ENCODE data around the gene DSG3. TPM values are rescaled to one million over a fixed set of nuclear protein-coding genes. Genes with fewer than 3 reads are reported as not detected.

DSG3 gene
- total and polyA plus RNA-seq, 11 donors: 0.01 to 0.07 TPM; not detected in 9

DNA sequence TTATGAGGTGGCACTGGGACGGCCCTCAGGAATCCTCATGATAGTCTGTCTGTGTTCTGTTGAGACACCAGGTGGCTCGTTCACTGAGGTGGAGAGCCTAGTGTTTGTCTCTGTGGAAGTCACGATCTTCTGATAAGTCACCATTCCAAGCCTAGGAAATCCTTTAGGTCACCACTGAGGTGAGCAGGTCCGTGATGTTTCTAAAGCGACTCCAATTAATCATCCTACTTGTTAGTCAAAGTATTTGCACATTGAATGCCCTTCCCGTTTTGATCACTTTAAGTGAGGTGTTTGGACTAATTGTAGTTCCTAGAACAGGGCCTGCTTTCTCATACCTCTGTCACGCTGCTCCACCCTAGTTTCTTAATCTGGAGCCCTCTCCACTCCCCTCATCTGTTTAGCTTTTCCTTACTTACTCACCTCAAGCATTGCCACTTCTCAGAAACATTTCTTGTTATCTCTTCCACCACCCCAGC, 28.0 kb upstream of the DSG3 start:
- peaks cover 0 to 8% (median 0%) of the 10 kb centered on the region in 12 donors for H3K9me3 ChIP-seq
- no peak overlapping the region for H3K27ac ChIP-seq
- H3K4me3 ChIP-seq: no peak overlapping the region
- 85 to 91% (median 89%) methylated on average over 7 of the region's 7 CpGs for WGBS, 4 donors
- no peaks in the 10 kb centered on the region for H3K4me1 ChIP-seq
- intact Hi-C loops (cut with DNase I): loop anchor here in 1 of 10 donors (10.0 kb wide), 1 partner anchor 55 kb away; no protein-coding TSS in a partner anchor
- ATAC-seq: no peak
- no peak for DNase-seq
- no peaks in the 10 kb centered on the region for H3K36me3 ChIP-seq
- TF ChIP-seq POLR2A (IDR thresholded peaks at IDR 0.05): no peak
- TF ChIP-seq, protein P1, sequence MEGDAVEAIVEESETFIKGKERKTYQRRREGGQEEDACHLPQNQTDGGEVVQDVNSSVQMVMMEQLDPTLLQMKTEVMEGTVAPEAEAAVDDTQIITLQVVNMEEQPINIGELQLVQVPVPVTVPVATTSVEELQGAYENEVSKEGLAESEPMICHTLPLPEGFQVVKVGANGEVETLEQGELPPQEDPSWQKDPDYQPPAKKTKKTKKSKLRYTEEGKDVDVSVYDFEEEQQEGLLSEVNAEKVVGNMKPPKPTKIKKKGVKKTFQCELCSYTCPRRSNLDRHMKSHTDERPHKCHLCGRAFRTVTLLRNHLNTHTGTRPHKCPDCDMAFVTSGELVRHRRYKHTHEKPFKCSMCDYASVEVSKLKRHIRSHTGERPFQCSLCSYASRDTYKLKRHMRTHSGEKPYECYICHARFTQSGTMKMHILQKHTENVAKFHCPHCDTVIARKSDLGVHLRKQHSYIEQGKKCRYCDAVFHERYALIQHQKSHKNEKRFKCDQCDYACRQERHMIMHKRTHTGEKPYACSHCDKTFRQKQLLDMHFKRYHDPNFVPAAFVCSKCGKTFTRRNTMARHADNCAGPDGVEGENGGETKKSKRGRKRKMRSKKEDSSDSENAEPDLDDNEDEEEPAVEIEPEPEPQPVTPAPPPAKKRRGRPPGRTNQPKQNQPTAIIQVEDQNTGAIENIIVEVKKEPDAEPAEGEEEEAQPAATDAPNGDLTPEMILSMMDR (IDR thresholded peaks at IDR 0.05): no peak
- no peaks in the 10 kb centered on the region for H3K27me3 ChIP-seq

DNA sequence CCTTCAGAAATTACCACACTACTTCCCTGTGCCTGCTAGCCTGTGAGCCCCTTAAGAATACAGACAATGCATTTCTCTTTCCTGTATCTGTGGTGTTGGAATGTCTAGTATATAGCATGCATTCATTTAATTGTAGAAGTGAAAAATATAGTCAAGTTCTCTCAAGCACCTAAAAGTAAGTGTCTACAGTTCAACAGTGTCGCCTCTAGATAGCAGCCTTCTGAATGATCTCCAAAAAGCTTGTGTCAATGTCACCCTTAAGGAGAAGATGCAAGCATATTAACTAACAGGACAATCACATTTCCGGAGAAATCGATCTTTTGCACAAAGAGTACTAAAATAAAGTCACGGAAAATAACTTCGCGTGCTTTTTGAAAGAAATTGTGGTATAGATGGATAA, 27.5 kb upstream of the DSG3 start:
- DNase-seq (no peak), ATAC-seq (no peak)
- Histone ChIP-seq H3K9me3 (peaks cover 0 to 8% (median 0%) of the 10 kb centered on the region in 12 donors), H3K27me3 (no peaks in the 10 kb centered on the region), H3K27ac (no peak overlapping the region), H3K4me1 (no peaks in the 10 kb centered on the region), H3K4me3 (no peak overlapping the region), H3K36me3 (no peaks in the 10 kb centered on the region)
- whole genome bisulfite sequencing, 4 donors: 90 to 93% (median 91%) methylated on average over 6 of the region's 6 CpGs
- no peak for TF ChIP-seq POLR2A (IDR thresholded peaks at IDR 0.05)
- intact Hi-C loops (cut with DNase I): loop anchor here in 1 of 10 donors (10.0 kb wide), 2 partner anchors 85 to 155 kb away; no protein-coding TSS in a partner anchor

DNA sequence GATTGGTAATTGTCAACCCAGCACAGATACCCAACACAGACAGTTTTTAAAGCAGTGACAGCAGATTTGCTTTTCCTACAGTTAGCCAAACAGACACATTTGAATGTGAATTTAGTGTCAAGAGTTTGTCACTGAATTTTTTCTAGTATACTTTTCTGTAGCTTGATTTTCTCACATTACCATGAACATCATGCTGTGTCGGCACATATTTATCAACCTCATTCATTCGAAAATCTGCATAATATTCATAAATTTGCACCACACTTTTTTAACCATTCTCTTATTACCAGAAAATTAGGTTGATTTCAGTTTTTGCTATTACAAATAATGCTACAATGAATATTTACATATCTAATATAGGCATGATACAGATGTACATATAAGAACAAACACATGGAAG, 27.0 kb upstream of the DSG3 start:
- Histone ChIP-seq H3K9me3 (peaks cover 0 to 8% (median 0%) of the 10 kb centered on the region in 12 donors), H3K4me1 (no peaks in the 10 kb centered on the region), H3K4me3 (no peak overlapping the region), H3K27ac (no peak overlapping the region), H3K36me3 (no peaks in the 10 kb centered on the region), H3K27me3 (no peaks in the 10 kb centered on the region)
- DNase-seq: no peak
- intact Hi-C loops (cut with DNase I): loop anchor here in 1 of 10 donors (10.0 kb wide), 2 partner anchors 84 to 156 kb away; no protein-coding TSS in a partner anchor
- WGBS, 4 donors: 90 to 98% (median 94%) methylated on average over 2 of the region's 2 CpGs
- TF ChIP-seq POLR2A (IDR thresholded peaks at IDR 0.05): no peak
- TF ChIP-seq, protein P1 (IDR thresholded peaks at IDR 0.05): no peak
- no peak for ATAC-seq

DNA sequence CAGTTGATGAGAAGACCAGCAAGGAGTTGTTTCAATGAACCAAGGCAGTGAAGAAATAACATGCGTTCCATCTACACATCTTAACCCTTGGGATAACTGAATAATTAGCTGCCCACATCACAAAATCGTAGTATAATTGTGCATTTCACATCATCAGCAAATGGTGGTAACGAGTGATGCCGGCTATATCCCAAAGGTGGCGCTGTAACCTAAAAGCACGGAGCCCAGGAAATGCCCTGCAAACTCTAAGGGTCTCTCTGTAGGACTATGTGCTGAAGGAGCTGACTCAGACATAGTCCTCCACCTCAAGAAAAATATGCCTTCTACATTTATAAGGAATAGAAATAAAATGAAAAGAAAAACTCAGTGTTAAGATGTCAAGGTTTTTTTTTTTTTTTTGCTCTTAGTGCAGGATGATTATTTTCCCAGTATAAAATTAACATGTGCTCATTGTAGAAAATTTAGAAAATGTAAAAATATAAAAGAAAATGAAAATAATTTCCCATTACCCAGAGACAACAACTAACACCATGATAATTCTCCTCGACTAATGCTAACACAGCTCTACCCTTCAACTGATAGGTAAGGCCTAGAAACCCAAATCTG, 23.1 kb upstream of the DSG3 start:
- H3K27me3 ChIP-seq: no peaks in the 10 kb centered on the region
- no peak for TF ChIP-seq POLR2A (IDR thresholded peaks at IDR 0.05)
- TF ChIP-seq, protein P1 (IDR thresholded peaks at IDR 0.05): peak in 11 of 12 donors; percentile 15 to 60 (median 38)
- ATAC-seq (no peak), DNase-seq (no peak)
- no peaks in the 10 kb centered on the region for H3K9me3 ChIP-seq
- 33 to 38% (median 35%) methylated on average over 7 of the region's 7 CpGs for WGBS, 4 donors
- H3K4me1 ChIP-seq: no peaks in the 10 kb centered on the region
- intact Hi-C loops (cut with DNase I): loop anchor here in 1 of 10 donors (10.0 kb wide), 2 partner anchors 80 to 160 kb away; no protein-coding TSS in a partner anchor
- no peaks in the 10 kb centered on the region for H3K36me3 ChIP-seq
- H3K27ac ChIP-seq: no peak overlapping the region
- no peak overlapping the region for H3K4me3 ChIP-seq
